GM21737 (cell line): Measurements from ENCODE around the gene NUDT6.

Experiments
- ATAC-seq: cut with Tn5 transposase; IDR thresholded peaks from one replicate; pipeline ENCODE4 v1.9.1; 2021; ENCODE audit warnings: mild to moderate bottlenecking, moderate library complexity; ENCODE audit not compliant: unreplicated experiment

Gene NUDT6

GRCh38 chr4:122914938-122915337 lies 7.5 kb downstream of the NUDT6 start:
- ATAC-seq = no peak

- peak; percentile 82 for ATAC-seq
Measured at GRCh38 chr4:122914292-122914904, 8.0 kb downstream of the NUDT6 start.

- ATAC-seq = no peak
Measured at GRCh38 chr4:122912810-122913575, 9.4 kb downstream of the NUDT6 start.

GRCh38 chr4:122911588-122911987 lies 10.8 kb downstream of the NUDT6 start:
- ATAC-seq = no peak

- no peak for ATAC-seq
Measured at GRCh38 chr4:122909683-122910082, 12.7 kb downstream of the NUDT6 start.

- no peak for ATAC-seq
Measured at GRCh38 chr4:122908223-122908622, 14.2 kb downstream of the NUDT6 start.

GRCh38 chr4:122906859-122907305 lies 15.5 kb downstream of the NUDT6 start:
- no peak for ATAC-seq

- ATAC-seq = no peak
Measured at GRCh38 chr4:122903766-122904288, 18.6 kb downstream of the NUDT6 start.

- ATAC-seq = no peak
Measured at GRCh38 chr4:122901247-122902010, 21.0 kb downstream of the NUDT6 start.

GRCh38 chr4:122900314-122900713 lies 22.1 kb downstream of the NUDT6 start:
- no peak for ATAC-seq

- ATAC-seq = no peak
Measured at GRCh38 chr4:122899682-122900081, 22.7 kb downstream of the NUDT6 start.

- ATAC-seq = no peak
Measured at GRCh38 chr4:122898370-122899150, 23.8 kb downstream of the NUDT6 start.

GRCh38 chr4:122896270-122896669 lies 26.1 kb downstream of the NUDT6 start:
- ATAC-seq = no peak

- no peak for ATAC-seq
Measured at GRCh38 chr4:122895336-122895995, 26.9 kb downstream of the NUDT6 start.

GRCh38 chr4:122894827-122895226 lies 27.6 kb downstream of the NUDT6 start:
- no peak for ATAC-seq

GRCh38 chr4:122890147-122890795 lies 32.1 kb downstream of the NUDT6 start:
- no peak for ATAC-seq

- no peak for ATAC-seq
Measured at GRCh38 chr4:122889726-122890125, 32.7 kb downstream of the NUDT6 start.

GRCh38 chr4:122884499-122884898 lies 37.9 kb downstream of the NUDT6 start:
- ATAC-seq = no peak

- no peak for ATAC-seq
Measured at GRCh38 chr4:122882857-122883735, 39.3 kb downstream of the NUDT6 start.
